Right renal pelvis (tissue), 4 donors: ENCODE measurements around the gene SAMD9. TPM values are rescaled to one million over a fixed set of nuclear protein-coding genes. Genes with fewer than 3 reads are reported as not detected.
"Not testable (repeated sequence)": the region's sequence is repeated elsewhere in the genome, so short reads cannot be mapped to it uniquely, and the experiment has no call there.

ENCODE experiments used
- DNase-seq, 4 donors: peaks; one replicate each; pipeline ENCODE4 v3.0.0-alpha.2; 2013; ENCODE audit warnings: low read depth in 4 of 4, low spot score in 3 of 4, missing footprints in 1 of 4
- polyA plus RNA-seq, 4 donors: library from polyadenylated mRNA; unstranded; fragments of 120-200 nt; gene quantifications; one replicate each; pipeline ENCODE4 v1.2.1, GENCODE V29; 2013; ENCODE audit not compliant: insufficient read length in 4 of 4

SAMD9 gene
- 1 to 10 TPM; 4.5 to 7.1 (median 6.6) TPM for polyA plus RNA-seq

DNA sequence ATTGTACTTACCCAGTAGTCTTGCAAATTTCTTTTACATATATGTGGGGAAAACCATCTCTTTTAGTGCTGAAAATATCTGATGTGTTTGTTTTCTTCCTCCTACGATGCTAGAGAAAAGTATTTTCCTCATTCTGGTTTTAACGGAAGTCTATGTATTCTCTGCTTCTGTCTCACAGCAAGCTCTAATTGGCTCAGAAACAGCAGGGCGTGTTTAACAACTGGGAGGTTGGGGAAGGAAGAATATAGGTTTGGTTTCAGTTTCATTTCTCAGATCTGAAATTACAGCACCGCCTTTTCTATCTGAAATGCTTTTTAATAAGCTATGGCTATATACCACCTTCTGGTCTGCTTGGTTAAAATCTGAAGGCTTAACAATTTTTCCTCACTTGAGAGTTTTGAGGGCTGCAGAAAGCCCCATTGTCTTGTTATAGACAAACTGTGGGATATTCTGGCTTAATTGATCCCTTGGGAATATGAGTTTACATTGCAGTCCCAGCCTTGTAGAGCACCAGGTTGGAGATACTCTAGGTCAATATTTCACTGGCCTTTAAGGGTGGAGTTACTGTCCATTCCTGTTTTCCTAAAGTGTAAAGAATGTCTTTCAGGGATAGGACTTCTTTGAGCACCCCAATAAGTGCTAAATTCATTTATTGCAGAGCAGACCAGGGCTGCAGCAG lies at the start of gene SAMD9:
Gene SAMD9 (minus strand): TSS at position 128 of the 679 bp plus-strand sequence. CDS start 11,882 bp downstream, outside the sequence.
- peak; percentile 31 to 67 (median 62) for DNase-seq

GRCh38 chr7:93165447-93165846 lies 47.7 kb upstream of the SAMD9 start:
- no peak for DNase-seq

DNA sequence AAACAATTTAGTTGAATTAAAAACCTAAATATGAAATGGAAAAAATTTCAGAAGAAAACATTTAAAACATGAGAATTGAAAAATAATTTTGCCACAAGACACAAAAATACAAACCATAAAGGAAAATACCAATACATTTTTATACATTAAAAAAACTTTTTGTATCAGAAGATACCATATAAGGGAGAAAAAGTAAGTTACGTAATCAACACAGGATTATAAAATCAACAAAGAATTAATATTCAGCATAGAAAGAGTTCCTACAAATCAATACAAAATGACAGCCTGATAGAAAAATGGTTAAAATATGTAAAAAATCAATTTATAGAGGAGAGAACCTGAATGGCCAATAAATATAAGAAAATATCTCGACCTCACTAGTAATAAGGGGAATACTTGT lies 47.0 kb upstream of the SAMD9 start:
- no peak for DNase-seq

DNA sequence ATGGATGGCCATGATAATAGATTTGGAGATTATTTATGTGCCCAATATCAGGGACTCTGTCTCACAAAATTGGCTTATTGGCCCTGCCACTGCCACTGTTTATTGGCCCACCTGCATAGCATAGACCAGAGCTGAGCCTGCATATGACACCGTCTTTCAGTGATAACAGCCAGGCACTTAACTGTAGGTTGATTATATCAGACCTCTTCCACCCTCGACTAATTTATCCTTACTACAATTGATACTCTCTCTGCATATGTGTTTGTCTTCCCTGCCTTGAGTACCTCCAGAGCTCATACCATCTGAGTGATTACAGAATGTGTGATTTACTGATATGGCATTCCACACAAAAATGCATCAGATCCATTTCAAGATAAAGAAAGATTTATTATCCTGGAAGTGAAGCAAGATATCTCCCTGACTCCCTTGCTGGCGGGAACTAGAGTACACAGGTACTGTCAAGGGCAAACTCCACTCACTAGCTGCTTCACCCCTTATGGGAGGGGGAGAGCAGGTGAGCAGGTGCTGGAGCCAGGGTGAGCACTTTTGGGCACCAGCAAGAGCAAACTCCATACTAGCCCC lies 43.5 kb upstream of the SAMD9 start:
- no peak for DNase-seq

DNA sequence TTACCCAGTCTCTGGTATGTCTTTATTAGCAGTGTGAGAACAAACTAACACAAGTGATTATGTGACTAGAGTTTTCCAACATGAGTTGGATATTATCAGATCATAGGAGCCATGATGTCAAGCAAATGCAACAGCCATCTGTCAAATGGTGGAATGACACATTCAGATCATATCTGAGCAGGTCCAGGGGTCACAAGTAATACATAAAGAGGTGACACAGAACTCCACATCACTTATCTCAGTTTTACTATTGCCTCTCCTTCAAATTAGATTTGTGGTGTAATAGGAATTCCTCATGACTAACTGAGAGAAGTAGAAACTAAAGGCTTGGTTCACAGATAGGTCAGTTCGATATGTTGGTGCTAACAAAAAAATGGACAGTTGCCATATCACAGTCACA lies 42.6 kb upstream of the SAMD9 start:
- no peak for DNase-seq

DNA sequence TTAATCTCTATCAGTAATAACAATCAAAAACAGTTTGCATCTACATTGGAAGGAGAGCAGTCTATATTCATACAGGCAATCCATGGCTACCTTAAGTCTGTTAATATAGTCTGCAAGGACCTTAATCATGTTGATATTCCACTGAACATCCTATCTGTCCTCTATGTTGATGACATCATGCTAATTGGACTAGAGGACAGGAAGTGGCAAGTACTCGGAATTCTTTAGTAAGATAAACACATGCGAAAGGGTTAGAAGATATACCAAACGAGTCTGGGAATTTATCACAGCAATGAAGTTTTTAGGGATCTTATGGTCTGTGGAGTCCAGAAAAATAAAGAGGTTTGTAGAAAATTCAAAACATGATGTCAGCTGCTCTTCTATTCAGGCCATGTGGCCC lies 41.7 kb upstream of the SAMD9 start:
- no peak for DNase-seq

DNA sequence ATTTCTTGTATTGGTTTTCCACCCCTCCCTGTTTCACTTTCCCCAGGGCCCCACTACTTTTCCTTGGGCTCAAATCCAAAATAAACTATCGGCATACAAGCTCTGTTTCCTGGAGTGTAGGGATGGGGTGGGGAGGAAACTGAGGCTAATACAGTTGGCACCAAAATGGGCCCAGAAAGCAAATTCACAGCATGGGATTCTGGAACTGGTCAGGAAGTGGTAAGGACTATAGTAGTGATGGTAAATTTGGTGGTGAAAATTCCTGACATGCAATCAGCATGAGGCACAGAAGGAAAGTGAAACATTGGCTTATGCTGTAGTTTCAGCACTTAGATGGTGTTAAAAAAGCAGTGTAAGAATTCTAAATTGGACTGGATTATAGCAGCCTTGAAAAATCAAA lies 39.1 kb upstream of the SAMD9 start:
- DNase-seq, result no peak

GRCh38 chr7:93150200-93150835 lies 32.5 kb upstream of the SAMD9 start:
- DNase-seq, result no peak

DNA sequence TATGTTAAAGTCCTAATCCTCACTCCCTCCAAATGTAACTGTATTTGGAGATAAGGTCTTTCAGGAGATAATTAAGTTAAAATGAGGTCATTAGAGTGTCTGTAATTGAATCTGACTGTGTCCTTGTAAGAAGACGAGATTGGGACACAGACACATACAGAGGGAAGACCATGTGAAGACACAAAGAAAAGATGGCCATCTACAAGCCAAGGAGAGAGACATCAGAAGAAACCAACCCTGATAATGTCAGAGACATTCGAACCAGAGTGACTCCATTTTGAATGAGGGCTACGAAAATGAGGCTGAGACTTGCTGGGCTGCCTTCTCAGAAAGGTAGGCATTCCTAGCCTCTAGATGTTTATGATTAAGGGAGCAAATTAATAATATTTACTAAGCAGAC lies 30.9 kb upstream of the SAMD9 start:
- DNase-seq, result no peak

DNA sequence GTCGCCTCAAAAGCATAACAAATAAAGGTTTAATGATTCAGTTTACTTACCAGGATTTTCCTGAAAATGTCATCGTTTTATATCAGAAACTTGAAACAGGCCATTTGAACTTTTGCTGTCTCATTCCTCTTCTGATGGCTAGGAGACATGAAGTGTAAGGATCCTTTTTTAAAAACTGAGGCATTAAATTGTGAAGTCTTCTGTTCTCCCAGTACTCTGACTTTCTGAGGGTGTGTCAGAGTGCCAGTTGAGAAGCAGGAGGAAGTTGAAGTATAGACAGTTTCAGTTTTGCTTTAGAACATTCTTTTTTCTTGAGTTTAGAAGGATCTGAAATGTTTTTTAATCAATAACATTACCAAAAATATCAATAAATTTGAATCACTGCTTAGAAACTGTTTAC lies 30.4 kb upstream of the SAMD9 start, which contains the start of gene SAMD9L:
Gene SAMD9L (minus strand): TSS at position 242 of the 400 bp plus-strand sequence. CDS start 12,414 bp downstream, outside the sequence.
- no peak for DNase-seq

DNA sequence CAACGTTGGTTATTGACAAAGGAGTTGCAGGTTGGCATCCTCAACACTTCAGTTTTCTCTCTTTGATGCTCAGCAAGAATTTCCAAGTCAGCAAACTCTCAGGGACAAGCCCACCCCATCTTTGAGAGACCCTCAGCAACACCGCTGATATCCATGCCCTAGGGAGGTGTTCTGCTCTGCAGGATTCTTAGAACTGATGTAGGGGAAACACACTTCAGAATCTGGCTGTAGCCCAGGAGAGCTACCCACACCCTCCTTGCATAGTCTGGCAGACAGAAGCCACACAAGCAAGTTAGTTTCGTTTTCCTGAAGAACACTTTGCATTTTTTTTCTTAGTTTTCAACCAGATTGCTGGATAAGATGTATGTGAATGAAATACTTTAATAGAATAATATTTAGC lies 29.6 kb upstream of the SAMD9 start:
- no peak for DNase-seq

- no peak for DNase-seq
Observed at GRCh38 chr7:93146472-93147141, 28.8 kb upstream of the SAMD9 start.

DNA sequence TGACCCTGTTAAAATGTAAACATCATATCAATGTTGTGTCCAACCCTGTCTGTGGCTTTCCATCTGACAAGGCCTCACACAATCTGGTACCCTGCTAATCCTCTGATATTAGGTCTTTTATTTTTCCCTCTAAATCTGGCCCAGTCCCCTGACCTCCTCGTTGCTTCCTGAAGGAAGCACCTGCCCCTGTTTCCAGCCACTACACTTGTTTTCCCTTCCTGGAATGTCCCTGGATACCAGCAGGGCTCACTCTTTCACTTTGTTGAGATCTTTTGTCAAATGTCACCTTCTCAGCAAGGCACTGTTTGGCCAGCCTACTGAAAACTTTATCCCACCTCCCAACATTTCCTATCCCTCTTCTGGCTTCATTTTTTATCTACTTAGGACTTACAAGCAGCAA lies 28.3 kb upstream of the SAMD9 start:
- DNase-seq, result no peak

DNA sequence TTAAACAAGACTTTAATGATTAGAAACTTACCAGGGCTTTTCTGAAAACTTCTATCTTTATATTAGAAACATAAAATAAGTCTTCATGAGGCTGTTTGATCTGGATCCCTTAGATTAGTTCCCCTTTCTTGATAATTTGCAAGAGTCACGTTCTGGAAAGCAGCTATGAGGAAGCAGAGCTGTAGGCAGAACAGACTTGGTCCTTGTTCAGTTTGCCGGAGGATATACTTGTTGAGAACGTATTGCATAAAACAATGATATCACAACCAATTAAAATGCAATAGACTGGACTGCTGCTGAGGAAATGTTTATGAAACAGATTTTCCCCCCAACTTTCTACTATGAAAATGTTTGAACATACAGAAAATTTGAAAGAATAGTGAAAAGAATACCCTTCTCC lies 27.6 kb upstream of the SAMD9 start:
- no peak for DNase-seq

- no peak for DNase-seq
Observed at GRCh38 chr7:93142127-93142526, 24.3 kb upstream of the SAMD9 start.

DNA sequence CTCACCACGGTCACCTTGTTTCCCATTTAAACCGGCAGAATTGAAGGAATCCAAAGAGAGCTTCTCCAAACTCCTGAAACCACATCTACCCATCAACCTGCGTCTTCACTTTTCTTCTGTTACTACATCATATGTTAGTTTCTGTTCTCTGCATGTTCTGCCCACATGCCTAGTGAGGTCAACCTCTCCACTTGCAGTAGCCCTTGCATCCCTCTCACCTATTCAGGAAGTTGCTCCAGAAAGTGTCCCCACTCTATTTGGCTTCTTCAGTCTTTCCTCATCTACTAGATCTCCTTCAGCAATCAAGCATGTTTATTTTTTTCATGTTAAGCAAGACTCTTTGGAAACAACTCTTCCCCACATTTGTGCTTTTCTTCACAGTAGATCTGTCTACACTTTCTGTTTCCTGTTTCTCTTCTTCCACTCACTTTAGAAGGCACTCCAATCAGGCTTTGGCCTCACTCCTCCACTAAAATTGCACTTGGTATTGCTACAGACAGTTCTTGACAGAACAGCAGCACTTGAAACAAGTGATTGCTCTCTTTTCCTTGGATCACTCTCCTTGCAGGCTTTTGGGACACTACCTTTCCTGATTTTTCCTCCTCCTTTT lies 22.9 kb upstream of the SAMD9 start:
- no peak for DNase-seq

DNA sequence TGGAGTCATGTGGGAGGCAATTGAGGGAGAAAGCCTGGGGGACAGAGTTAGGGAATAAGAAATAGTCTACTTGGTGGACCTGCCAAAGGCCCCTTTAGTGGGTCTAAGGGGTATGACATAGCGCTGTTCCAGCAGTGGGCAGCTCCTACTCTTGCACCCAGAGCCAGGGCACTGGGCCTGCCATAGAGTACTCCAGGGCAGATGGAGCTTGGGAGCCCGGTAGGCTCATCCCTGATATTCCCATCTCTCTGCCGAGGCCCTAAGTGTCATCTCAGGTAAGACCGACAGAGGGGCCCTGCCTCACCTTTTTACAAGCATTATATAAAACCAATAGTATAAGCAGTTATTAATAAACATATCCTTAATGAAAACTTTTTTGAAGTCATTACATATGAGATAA lies 20.8 kb upstream of the SAMD9 start:
- no peak for DNase-seq

DNA sequence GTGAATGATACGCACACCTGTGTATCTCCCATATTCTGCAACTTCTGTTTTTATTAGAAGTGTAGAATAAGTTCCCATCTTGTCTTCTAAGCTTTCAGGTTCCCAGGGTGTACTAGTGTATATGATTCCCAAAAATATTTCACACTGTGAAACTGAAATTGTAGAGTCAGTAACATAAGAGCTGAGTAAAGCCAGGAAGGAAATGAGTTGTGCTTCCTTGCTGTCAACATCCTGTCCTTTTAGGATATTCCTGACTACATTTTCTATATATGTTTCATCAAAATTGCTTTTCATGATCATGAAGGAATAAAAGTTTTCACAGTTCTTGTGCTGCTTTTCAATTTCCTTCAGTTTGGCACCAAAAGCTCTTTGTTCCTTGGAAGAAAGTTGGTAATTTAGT lies 15.2 kb upstream of the SAMD9 start:
- no peak for DNase-seq

GRCh38 chr7:93132216-93132615 lies 14.4 kb upstream of the SAMD9 start:
- DNase-seq, result no peak

- DNase-seq, result not testable (repeated sequence)
Observed at GRCh38 chr7:93126954-93127353, 9.2 kb upstream of the SAMD9 start.

DNA sequence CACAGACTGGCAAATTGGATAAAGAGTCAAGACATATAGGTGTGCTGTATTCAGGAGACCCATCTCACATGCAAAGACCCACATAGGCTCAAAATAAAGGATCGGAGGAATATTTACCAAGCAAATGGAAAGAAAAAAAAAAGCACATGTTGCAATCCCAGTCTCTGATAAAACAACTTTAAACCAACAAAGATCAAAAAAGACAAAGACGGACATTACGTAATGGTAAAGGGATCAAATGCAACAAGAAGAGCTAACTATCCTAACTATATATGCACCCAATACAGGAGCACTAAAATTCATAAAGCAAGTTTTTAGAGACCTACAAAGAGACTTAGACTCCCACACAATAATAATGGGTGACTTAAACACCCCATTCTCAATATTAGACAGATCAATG lies 5.8 kb upstream of the SAMD9 start:
- DNase-seq, result not testable (repeated sequence)
